DMS79 (cell line): ENCODE measurements around the gene EFCAB3.
"Not testable (repeated sequence)": the region's sequence is repeated elsewhere in the genome, so short reads cannot be mapped to it uniquely, and the experiment has no call there.

Experiments
- DNase-seq: peaks from one replicate; lab custom pipeline; 2025; lab: John Stamatoyannopoulos, UW

Gene EFCAB3

DNA sequence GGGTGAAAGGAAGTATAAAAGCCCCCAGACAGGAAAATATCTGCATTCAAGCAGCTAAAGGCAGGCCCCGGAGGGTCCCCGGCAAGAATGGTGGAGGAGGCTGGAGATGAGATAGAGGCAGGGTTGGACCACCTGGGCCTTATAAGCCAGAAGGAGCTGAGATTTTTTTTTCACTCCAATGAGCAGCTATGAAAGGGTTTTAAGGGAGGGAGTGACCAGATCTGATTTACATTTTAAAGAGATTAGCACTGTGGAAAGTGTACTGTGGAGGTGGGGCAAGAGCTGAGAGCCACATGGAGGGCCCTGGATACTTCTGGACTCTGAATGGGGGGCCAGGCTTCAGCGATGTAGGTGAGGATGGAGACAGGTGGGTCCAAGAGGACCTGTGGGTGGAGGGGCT lies 84.1 kb downstream of the EFCAB3 start:
- not testable (repeated sequence) for DNase-seq

DNA sequence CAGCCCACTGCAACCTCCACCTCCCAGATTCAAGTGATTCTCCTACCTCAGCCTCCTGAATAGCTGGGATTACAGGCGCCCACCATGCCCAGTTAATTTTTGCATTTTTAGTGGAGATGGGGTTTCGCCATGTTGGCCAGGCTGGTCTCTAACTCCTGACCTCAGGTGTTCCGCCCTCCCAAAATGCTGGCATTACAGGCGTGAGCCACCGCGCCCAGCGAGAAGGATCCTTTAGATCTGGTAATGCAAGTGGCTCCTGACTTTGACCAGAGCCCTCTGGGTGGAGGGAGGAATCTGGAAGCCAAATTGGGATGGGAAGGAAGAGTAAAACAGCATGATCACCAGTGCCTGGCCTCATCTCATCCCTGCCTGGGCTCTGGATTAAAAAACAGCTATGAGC lies 84.9 kb downstream of the EFCAB3 start:
- DNase-seq: not testable (repeated sequence)
